ENCODE data around the gene PIK3AP1.

DNA sequence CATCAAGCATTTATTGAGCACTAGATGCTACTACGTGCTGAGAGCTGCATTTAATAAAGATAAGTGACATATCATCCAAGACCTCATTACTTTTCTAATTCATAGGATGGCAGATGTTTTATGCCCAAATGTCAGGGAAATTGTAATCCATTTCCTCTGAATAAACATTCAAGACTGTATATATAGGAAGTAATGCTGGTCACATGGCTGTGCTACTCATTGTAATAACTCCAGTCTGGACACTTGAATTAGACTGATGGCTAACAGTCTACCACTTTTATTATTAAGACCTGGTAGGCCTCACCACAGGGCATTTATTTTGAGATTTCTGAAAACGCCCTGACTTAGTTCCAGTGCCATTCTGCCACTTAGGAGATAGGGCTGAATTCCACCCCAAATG, 36.6 kb downstream of the PIK3AP1 start:
- TF ChIP-seq, protein P1, sequence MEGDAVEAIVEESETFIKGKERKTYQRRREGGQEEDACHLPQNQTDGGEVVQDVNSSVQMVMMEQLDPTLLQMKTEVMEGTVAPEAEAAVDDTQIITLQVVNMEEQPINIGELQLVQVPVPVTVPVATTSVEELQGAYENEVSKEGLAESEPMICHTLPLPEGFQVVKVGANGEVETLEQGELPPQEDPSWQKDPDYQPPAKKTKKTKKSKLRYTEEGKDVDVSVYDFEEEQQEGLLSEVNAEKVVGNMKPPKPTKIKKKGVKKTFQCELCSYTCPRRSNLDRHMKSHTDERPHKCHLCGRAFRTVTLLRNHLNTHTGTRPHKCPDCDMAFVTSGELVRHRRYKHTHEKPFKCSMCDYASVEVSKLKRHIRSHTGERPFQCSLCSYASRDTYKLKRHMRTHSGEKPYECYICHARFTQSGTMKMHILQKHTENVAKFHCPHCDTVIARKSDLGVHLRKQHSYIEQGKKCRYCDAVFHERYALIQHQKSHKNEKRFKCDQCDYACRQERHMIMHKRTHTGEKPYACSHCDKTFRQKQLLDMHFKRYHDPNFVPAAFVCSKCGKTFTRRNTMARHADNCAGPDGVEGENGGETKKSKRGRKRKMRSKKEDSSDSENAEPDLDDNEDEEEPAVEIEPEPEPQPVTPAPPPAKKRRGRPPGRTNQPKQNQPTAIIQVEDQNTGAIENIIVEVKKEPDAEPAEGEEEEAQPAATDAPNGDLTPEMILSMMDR (conservative IDR thresholded peaks at IDR 0.05; ENCODE audit: low read length): no peak
- no peak for TF ChIP-seq EZH2phosphoT487 (IDR thresholded peaks at IDR 0.05; ENCODE audit: borderline replicate concordance)

All from Loucy (cell line).